IMR-90 (cell line): Measurements from ENCODE around the gene GRB2. TPM values are rescaled to one million over a fixed set of nuclear protein-coding genes. Genes with fewer than 3 reads are reported as not detected.

Experiments used
- ATAC-seq: fragments of 200-7000 bp; cut with Tn5 transposase; 2 replicates; pipeline ENCODE4 v1.9.1; 2020; ENCODE audit warnings: low read depth, mild to moderate bottlenecking, moderate library complexity
- BruUV-seq: library from RNA; stranded (reverse); fragments of 400-500 nt; replicated peaks from 2 replicates; lab custom pipeline; 2021; lab: Mats Ljungman, UMichigan
- CTCF ChIA-PET: fragments of 300-600 bp; formaldehyde crosslinking; extraction: SDS; loops from one replicate; lab custom pipeline; 2021; ENCODE audit warnings: antibody characterized with exemption; lab: Yijun Ruan, JAX
- POLR2A ChIA-PET: fragments of 300-600 bp; sonication (Branson Sonifier 250); formaldehyde crosslinking; loops from one replicate; lab custom pipeline; 2022; ENCODE audit warnings: antibody characterized with exemption; ENCODE audit not compliant: unreplicated experiment; lab: Charles Lee
- DNase-seq: peaks from one replicate; pipeline ENCODE4 v3.0.0; 2013
- H2AFZ ChIP-seq: replicated peaks from 2 replicates; pipeline ENCODE3; 2013; ENCODE audit warnings: low read length, mild to moderate bottlenecking; ENCODE audit not compliant: poor library complexity
- H2AK5ac ChIP-seq: 2 replicates; pipeline ENCODE4 v1.6.1; 2013; ENCODE audit warnings: low read depth, low read length, inconsistent platforms
- H2AK9ac ChIP-seq: replicated peaks from 2 replicates; pipeline ENCODE3; 2013; ENCODE audit warnings: mild to moderate bottlenecking, low read depth, low read length, moderate library complexity; ENCODE audit not compliant: poor library complexity
- H2BK120ac ChIP-seq: 2 replicates; pipeline ENCODE4 v1.6.1; 2013; ENCODE audit warnings: low read depth, low read length, inconsistent platforms
- H2BK15ac ChIP-seq: 3 replicates; pipeline ENCODE4 v1.6.1; 2013; ENCODE audit warnings: low read depth, low read length, inconsistent platforms
- H2BK20ac ChIP-seq: 2 replicates; pipeline ENCODE4 v1.6.1; 2013; ENCODE audit warnings: low read depth, mild to moderate bottlenecking, inconsistent platforms, low read length, moderate library complexity
- H2BK5ac ChIP-seq: 2 replicates; pipeline ENCODE4 v1.6.1; 2013; ENCODE audit warnings: mild to moderate bottlenecking, low read depth, low read length, inconsistent platforms; ENCODE audit not compliant: poor library complexity, severe bottlenecking
- H3K14ac ChIP-seq: replicated peaks from 2 replicates; pipeline ENCODE4 v1.6.1; 2013; ENCODE audit warnings: low read depth, low read length, inconsistent platforms
- H3K18ac ChIP-seq: 2 replicates; pipeline ENCODE4 v1.6.1; 2013; ENCODE audit warnings: low read depth, low read length, control low read depth
- H3K23ac ChIP-seq: 2 replicates; pipeline ENCODE4 v1.6.1; 2013; ENCODE audit warnings: low read depth, low read length, inconsistent platforms
- H3K27ac ChIP-seq: 2 replicates; pipeline ENCODE4 v1.5.1; 2013; ENCODE audit warnings: mild to moderate bottlenecking, control low read depth, low read length; ENCODE audit not compliant: insufficient read depth
- H3K27me3 ChIP-seq: 2 replicates; pipeline ENCODE4 v1.6.1; 2013; ENCODE audit warnings: low read length; ENCODE audit not compliant: control insufficient read depth, insufficient read depth
- H3K36me3 ChIP-seq: 2 replicates; pipeline ENCODE4 v1.6.1; 2013; ENCODE audit warnings: low read length, mixed read lengths; ENCODE audit not compliant: control insufficient read depth, insufficient read depth
- H3K4ac ChIP-seq: 2 replicates; pipeline ENCODE4 v1.6.1; 2013; ENCODE audit warnings: low read depth, low read length, inconsistent platforms
- H3K4me1 ChIP-seq: 2 replicates; pipeline ENCODE4 v1.6.1; 2013; ENCODE audit warnings: low read length, mixed read lengths; ENCODE audit not compliant: control insufficient read depth, insufficient read depth
- H3K4me2 ChIP-seq: 2 replicates; pipeline ENCODE4 v1.6.1; 2013; ENCODE audit warnings: low read depth, mild to moderate bottlenecking, control low read depth, low read length, moderate library complexity
- H3K4me3 ChIP-seq: 2 replicates; pipeline ENCODE4 v1.5.1; 2013; ENCODE audit warnings: low read depth, mild to moderate bottlenecking, control low read depth, low read length, moderate library complexity; ENCODE audit not compliant: insufficient read depth
- H3K56ac ChIP-seq: 2 replicates; pipeline ENCODE4 v1.6.1; 2013; ENCODE audit warnings: low read length, inconsistent platforms; ENCODE audit not compliant: insufficient read depth; ENCODE audit errors: extremely low read depth
- H3K79me1 ChIP-seq, 2 experiments: 2 replicates each; pipeline ENCODE4 v1.6.1; 2013; ENCODE audit warnings: low read length in 2 of 2, inconsistent platforms in 1 of 2, low read depth in 1 of 2
- H3K9ac ChIP-seq: 2 replicates; pipeline ENCODE4 v1.6.1; 2013; ENCODE audit warnings: low read depth, low read length, control low read depth
- H3K9me1 ChIP-seq: 2 replicates; pipeline ENCODE4 v1.6.1; 2013; ENCODE audit warnings: low read length, inconsistent platforms; ENCODE audit not compliant: insufficient read depth
- H3K9me3 ChIP-seq: 2 replicates; pipeline ENCODE4 v1.6.1; 2013; ENCODE audit warnings: low read length; ENCODE audit not compliant: control insufficient read depth, insufficient read depth
- H4K20me1 ChIP-seq: 2 replicates; pipeline ENCODE4 v1.6.1; 2013; ENCODE audit warnings: low read length, inconsistent platforms; ENCODE audit not compliant: insufficient read depth
- H4K5ac ChIP-seq: 2 replicates; pipeline ENCODE4 v1.6.1; 2013; ENCODE audit warnings: mild to moderate bottlenecking, low read depth, low read length, control low read depth
- H4K8ac ChIP-seq, 2 experiments: 2 replicates each; pipeline ENCODE4 v1.6.1; 2013; ENCODE audit warnings: low read depth in 2 of 2, low read length in 2 of 2, control low read depth in 1 of 2, inconsistent platforms in 1 of 2
- H4K91ac ChIP-seq: 2 replicates; pipeline ENCODE4 v1.6.1; 2013; ENCODE audit warnings: low read depth, low read length, inconsistent platforms; ENCODE audit not compliant: insufficient read depth
- RCOR1 ChIP-seq: IDR thresholded peaks from 2 replicates; pipeline ENCODE4 v1.6.1; 2012; ENCODE audit warnings: mild to moderate bottlenecking, low read length, improper control_type of control experiment; ENCODE audit not compliant: insufficient replicate concordance
- RFX5 ChIP-seq: IDR thresholded peaks from 2 replicates; pipeline ENCODE4 v1.8.0; 2012; ENCODE audit warnings: low read depth, mild to moderate bottlenecking, low read length, moderate library complexity
- WGBS, 2 experiments: methylation state at CpG; one replicate each; pipeline versions ENCODE4 v1.1.5 to v1.1.7; 2013; ENCODE audit warnings: missing lambda C conversion rate in 2 of 2; ENCODE audit not compliant: insufficient read length in 1 of 2; ENCODE audit errors: extremely low coverage in 2 of 2; 5-methylcytosine and 5-hydroxymethylcytosine counted together
- dilution Hi-C: fragments of 300-500 bp; cut with HindIII; formaldehyde crosslinking; loops from one replicate; pipeline ENCODE4 v1.14.3; 2018; ENCODE audit warnings: low sequenced_read_pairs; ENCODE audit not compliant: unreplicated experiment
- in situ Hi-C: fragments of 300-500 bp; cut with MboI; formaldehyde crosslinking; loops from 3 replicates; pipeline ENCODE4 v1.14.3; 2019; ENCODE audit warnings: low sequenced_read_pairs, inconsistent platforms, mixed read lengths
- intact Hi-C: fragments of 100-400 bp; cut with micrococcal nuclease; formaldehyde crosslinking; loops from 2 replicates; pipeline ENCODE4 v1.10.0; 2022
- polyA plus RNA-seq, 3 experiments: library from polyadenylated mRNA; depleted of rRNA; stranded (reverse); fragments of >200 nt; gene quantifications; 2 replicates each; pipeline ENCODE4 v1.2.3, GENCODE V29; 2012; ENCODE audit warnings: low replicate concordance in 1 of 3
- total RNA-seq: library from RNA; depleted of rRNA; stranded (reverse); fragments of >200 nt; gene quantifications from 2 replicates; pipeline ENCODE4 v1.2.3, GENCODE V29; 2012

Gene GRB2
- total and polyA plus RNA-seq, 2 of the 4 experiments (the other 2 are of a cell fraction), result 49.3 to 62.1 TPM

DNA sequence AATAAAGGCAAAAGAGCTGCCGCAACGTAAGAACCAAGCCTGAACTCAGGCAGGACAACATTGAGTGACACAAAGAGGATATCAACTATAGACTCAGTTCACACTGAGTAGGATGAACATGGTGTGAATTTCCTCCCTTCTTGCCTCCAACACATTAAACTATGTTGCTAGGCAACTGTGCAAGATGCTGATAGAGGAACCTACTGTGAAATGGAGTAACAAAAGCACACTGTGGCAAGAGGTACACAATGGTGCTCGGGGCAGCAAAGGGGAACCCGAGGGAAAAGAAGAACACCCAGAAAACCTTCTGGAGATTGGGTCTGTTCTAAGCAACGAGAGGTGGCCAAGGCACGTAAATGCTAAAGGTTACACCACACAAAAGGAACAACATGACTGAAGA lies 34.1 kb downstream of the GRB2 start:
- Histone ChIP-seq H2BK20ac (no peak overlapping the region), H4K8ac (no peak overlapping the region), H3K4me3 (no peak overlapping the region), H4K5ac (no peak overlapping the region), H2AK9ac (no peak overlapping the region), H3K18ac (no peak overlapping the region), H3K56ac (no peak overlapping the region), H3K9me1 (peaks cover 18% of the 10 kb centered on the region), H3K14ac (no peak overlapping the region), H3K27ac (no peak overlapping the region), H3K23ac (no peak overlapping the region), H3K4ac (no peak overlapping the region), H3K4me2 (no peak overlapping the region), H2BK5ac (no peak overlapping the region), H2AK5ac (no peak overlapping the region), H2BK120ac (no peak overlapping the region), H4K91ac (no peak overlapping the region), H3K4me1 (peaks cover 4% of the 10 kb centered on the region), H3K27me3 (no peaks in the 10 kb centered on the region), H4K20me1 (peaks cover 89% of the 10 kb centered on the region), H3K9ac (no peak overlapping the region), H3K79me1 (peaks cover 30 to 81% of the 10 kb centered on the region in 2 experiments), H3K36me3 (peaks cover 5% of the 10 kb centered on the region; the same call in 1 of the 2 replicates), H2AFZ (no peak overlapping the region), H3K9me3 (no peaks in the 10 kb centered on the region), H2BK15ac (no peak overlapping the region)
- WGBS, 2 experiments, result no CpG with 5 or more reads among the region's 6 CpGs
- CTCF ChIA-PET, result no interaction called here
- dilution Hi-C loops, result no loop called here
- in situ Hi-C loops, result no loop called here
- no TSS peak for BruUV-seq
- no peak for TF ChIP-seq RFX5
- TF ChIP-seq RCOR1, result no peak
- no peak for DNase-seq
- ATAC-seq, result no peak
- intact Hi-C loops, result no loop called here
- POLR2A ChIA-PET, result no interaction called here
